RPMI8226 (cell line): Measurements from ENCODE around the gene PPARA.

Source experiments
- DNase-seq: peaks from one replicate; pipeline ENCODE4 v3.0.0-alpha.2; 2015

Gene PPARA

GRCh38 chr22:46150034-46150654 is at the start of gene PPARA:
Gene PPARA (plus strand): TSS chr22:46150526. CDS start chr22:46198384, 47,858 bp downstream.
- DNase-seq: peak; percentile 91

- DNase-seq: no peak
These were observed 48.2 kb upstream of the PPARA start for GRCh38 chr22:46102159-46102558.

- DNase-seq: no peak
These were observed 47.6 kb upstream of the PPARA start for GRCh38 chr22:46102752-46103151.

- no peak for DNase-seq
These were observed 47.1 kb upstream of the PPARA start for GRCh38 chr22:46103181-46103580.

DNA sequence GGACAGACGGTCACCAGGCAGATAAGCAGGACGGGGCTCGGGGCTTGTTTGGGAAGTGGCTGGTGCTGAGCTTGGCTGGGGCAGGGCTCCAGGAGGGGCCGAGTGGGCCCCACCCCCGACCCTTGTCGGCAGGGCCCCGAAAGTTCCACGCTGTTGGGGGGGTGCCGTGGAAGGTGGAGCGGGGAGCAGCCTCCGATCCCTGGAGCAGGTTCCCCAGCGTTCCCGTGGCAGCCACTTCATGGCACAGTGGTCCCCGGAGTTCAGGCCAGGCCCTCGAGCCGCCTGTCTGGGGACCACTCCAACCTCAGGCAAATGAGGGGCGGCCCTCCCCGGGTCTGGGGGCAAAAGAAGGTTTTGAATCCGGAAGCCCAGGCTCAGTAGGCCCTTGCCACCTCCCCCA is 46.7 kb upstream of the PPARA start:
- DNase-seq: no peak

GRCh38 chr22:46104170-46104880 is 46.0 kb upstream of the PPARA start:
- DNase-seq: no peak

- no peak for DNase-seq
These were observed 45.3 kb upstream of the PPARA start for GRCh38 chr22:46104881-46105493.

- DNase-seq: no peak
These were observed 44.6 kb upstream of the PPARA start for GRCh38 chr22:46105494-46106278.

DNA sequence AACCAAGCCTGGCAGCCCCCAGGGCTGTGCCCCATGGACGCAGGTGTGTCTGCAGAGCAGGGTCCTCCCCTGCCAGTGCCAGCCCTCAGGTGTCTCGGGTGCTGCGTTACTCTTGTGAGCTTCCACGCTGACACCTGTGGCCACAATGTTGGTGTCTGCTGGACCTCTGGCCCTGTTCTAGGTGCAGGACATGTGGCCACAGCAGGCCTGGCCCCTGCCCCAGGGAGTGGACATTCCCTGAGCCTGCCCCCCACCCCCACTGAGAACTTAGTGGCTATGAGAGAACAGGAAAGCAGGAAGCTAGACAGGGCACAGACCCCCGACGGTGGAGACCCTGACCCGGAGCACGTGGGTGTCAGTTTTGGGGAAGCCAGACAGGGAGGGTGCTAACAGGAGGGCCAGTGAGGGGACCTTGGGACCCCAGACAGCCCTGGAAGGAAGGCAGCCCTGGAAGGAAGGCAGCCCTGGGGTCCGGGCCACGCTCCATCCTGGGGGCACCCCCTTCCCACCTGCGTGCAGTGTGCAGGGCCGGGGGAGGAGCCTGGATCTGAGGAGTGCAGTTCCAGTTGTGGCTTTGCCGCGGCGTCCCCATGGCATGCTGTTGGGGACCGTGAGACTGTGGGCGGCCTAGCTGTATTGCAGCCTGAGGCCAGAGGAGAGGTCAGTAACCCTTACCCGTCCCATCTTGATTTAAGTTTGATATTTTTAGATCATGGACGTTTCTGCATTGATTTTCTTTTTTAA is 43.9 kb upstream of the PPARA start:
- no peak for DNase-seq

DNA sequence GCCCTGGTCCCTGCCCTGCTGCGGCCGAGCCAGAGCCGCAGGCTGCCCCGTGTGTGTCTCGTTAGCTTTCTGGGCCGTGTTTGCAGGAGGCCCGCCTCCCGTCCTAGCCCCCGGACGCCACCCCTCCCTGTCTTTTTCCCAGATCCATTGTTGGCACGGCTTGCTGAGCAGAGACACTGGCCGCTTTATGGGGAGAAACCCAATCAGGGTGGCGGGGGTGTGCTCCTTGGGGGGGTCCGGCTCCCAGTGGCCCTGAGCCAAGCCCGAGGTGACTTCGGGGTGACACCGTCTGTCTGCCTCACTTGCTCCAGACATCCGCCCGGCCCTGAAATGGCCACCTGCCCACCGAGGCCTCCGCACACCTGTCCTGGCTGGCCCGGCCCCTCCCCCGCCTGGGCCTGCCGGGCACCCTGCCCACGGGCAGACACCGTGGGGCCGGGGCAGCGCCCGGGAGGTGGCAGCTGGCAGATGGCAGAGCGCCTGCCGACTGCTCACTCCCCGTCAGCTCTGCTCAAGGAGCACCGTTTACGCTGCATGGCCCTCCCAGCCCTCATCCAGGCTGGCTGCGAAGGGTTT is 43.1 kb upstream of the PPARA start:
- no peak for DNase-seq

GRCh38 chr22:46107753-46108563 is 42.4 kb upstream of the PPARA start:
- DNase-seq: no peak

- no peak for DNase-seq
These were observed 41.5 kb upstream of the PPARA start for GRCh38 chr22:46108564-46109473.

- DNase-seq: no peak
These were observed 40.8 kb upstream of the PPARA start for GRCh38 chr22:46109474-46110003.

- DNase-seq: no peak
These were observed 40.1 kb upstream of the PPARA start for GRCh38 chr22:46110215-46110614.

GRCh38 chr22:46111645-46112306 is 38.5 kb upstream of the PPARA start:
- DNase-seq: no peak

GRCh38 chr22:46112405-46112804 is 37.9 kb upstream of the PPARA start:
- no peak for DNase-seq

- no peak for DNase-seq
These were observed 37.0 kb upstream of the PPARA start for GRCh38 chr22:46113110-46113909.

- DNase-seq: no peak
These were observed 36.3 kb upstream of the PPARA start for GRCh38 chr22:46113910-46114517.
